Esophagus mucosa (tissue), 1 donor: ENCODE measurements around the gene TTC8. TPM values are rescaled to one million over a fixed set of nuclear protein-coding genes. Genes with fewer than 3 reads are reported as not detected.
A peak's percentile ranks its signal among the peaks of the same experiment; 100 is the strongest.
"Not testable (repeated sequence)": the region's sequence is repeated elsewhere in the genome, so short reads cannot be mapped to it uniquely, and the experiment has no call there.

ENCODE experiments used
- ATAC-seq: fragments of 200-7000 bp; cut with Tn5 transposase; one replicate; pipeline ENCODE4 v1.9.1; 2020
- total RNA-seq: library from RNA; stranded (reverse); gene quantifications from one replicate; pipeline ENCODE4 v1.2.4, GENCODE V29; 2023
- donor health status: DM: yes; HTN: yes; CAD: no.

The TTC8 gene
- total RNA-seq, 1 donor from 2014 or later = 12.8 TPM

GRCh38 chr14:88825078-88825458, 617 bp downstream of the TTC8 start:
- no peak for ATAC-seq

- ATAC-seq = no peak
Observed at GRCh38 chr14:88825503-88825902, 1.1 kb downstream of the TTC8 start.

GRCh38 chr14:88829188-88829587, 4.7 kb downstream of the TTC8 start:
- ATAC-seq = no peak

- ATAC-seq = no peak
Observed at GRCh38 chr14:88829685-88830302, 5.3 kb downstream of the TTC8 start.

GRCh38 chr14:88831284-88831683, 6.8 kb downstream of the TTC8 start:
- peak; percentile 94 for ATAC-seq

GRCh38 chr14:88834883-88835431, 10.5 kb downstream of the TTC8 start:
- ATAC-seq = no peak

GRCh38 chr14:88835661-88836060, 11.2 kb downstream of the TTC8 start:
- ATAC-seq = no peak

GRCh38 chr14:88837495-88837894, 13.0 kb downstream of the TTC8 start:
- no peak for ATAC-seq

GRCh38 chr14:88838015-88838414, 13.6 kb downstream of the TTC8 start:
- no peak for ATAC-seq

GRCh38 chr14:88840926-88841325, 16.5 kb downstream of the TTC8 start:
- ATAC-seq = no peak

GRCh38 chr14:88841741-88842140, 17.3 kb downstream of the TTC8 start:
- ATAC-seq = no peak

GRCh38 chr14:88842414-88842813, 18.0 kb downstream of the TTC8 start:
- ATAC-seq = no peak

GRCh38 chr14:88844980-88845491, 20.6 kb downstream of the TTC8 start:
- ATAC-seq = no peak

- ATAC-seq = no peak
Observed at GRCh38 chr14:88848571-88848970, 24.1 kb downstream of the TTC8 start.

- no peak for ATAC-seq
Observed at GRCh38 chr14:88849716-88850115, 25.3 kb downstream of the TTC8 start.

- ATAC-seq = no peak
Observed at GRCh38 chr14:88851587-88851986, 27.1 kb downstream of the TTC8 start.

GRCh38 chr14:88852632-88853031, 28.2 kb downstream of the TTC8 start:
- no peak for ATAC-seq

- no peak for ATAC-seq
Observed at GRCh38 chr14:88853129-88853528, 28.7 kb downstream of the TTC8 start.

GRCh38 chr14:88856786-88857366, 32.4 kb downstream of the TTC8 start:
- ATAC-seq = no peak

GRCh38 chr14:88857861-88858260, 33.4 kb downstream of the TTC8 start:
- not testable (repeated sequence) for ATAC-seq

- ATAC-seq = not testable (repeated sequence)
Observed at GRCh38 chr14:88859118-88859517, 34.7 kb downstream of the TTC8 start.

- ATAC-seq = no peak
Observed at GRCh38 chr14:88863167-88863566, 38.7 kb downstream of the TTC8 start.

- no peak for ATAC-seq
Observed at GRCh38 chr14:88864198-88864597, 39.7 kb downstream of the TTC8 start.

GRCh38 chr14:88866305-88866704, 41.9 kb downstream of the TTC8 start:
- no peak for ATAC-seq
